Measurements from ENCODE around the gene MAP7D1. TPM values are rescaled to one million over a fixed set of nuclear protein-coding genes. Genes with fewer than 3 reads are reported as not detected.

MAP7D1 gene
- total RNA-seq, 1 experiment from 2014 or later = 212 TPM

- POLR2A ChIA-PET = no interaction called here
- no peak overlapping the region for H3K27ac ChIP-seq (ENCODE audit: low read length)
- TF ChIP-seq CTCF (IDR thresholded peaks at IDR 0.05) (no peak), REST (IDR thresholded peaks at IDR 0.05; ENCODE audit: insufficient read depth in 1 of 2, low read depth in 2 of 2, low read length in 1 of 2) (no peak), SIN3A (IDR thresholded peaks at IDR 0.05; ENCODE audit: borderline replicate concordance, insufficient read depth, low read depth, low read length) (no peak), POLR2AphosphoS5 (IDR thresholded peaks at IDR 0.05; ENCODE audit: low read depth, low read length) (no peak), TCF7L2 (IDR thresholded peaks at IDR 0.05; ENCODE audit: low read depth, low read length) (no peak)
These were observed 44.2 kb downstream of the MAP7D1 start for GRCh38 chr1:36199934-36200741.

GRCh38 chr1:36203027-36203553, 47.1 kb downstream of the MAP7D1 start:
- TF ChIP-seq REST (IDR thresholded peaks at IDR 0.05; ENCODE audit: insufficient read depth in 1 of 2, low read depth in 2 of 2, low read length in 1 of 2) = no peak
- TF ChIP-seq CTCF (IDR thresholded peaks at IDR 0.05) = no peak
- TF ChIP-seq POLR2AphosphoS5 (IDR thresholded peaks at IDR 0.05; ENCODE audit: low read depth, low read length) = no peak
- TF ChIP-seq SIN3A (IDR thresholded peaks at IDR 0.05; ENCODE audit: borderline replicate concordance, insufficient read depth, low read depth, low read length) = no peak
- ATAC-seq = no peak; the same call in 1 of the 2 replicates
- peaks cover 10% of the 10 kb centered on the region for H3K4me1 ChIP-seq (ENCODE audit: control insufficient read depth, insufficient read depth, low read length)

More at GRCh38 chr1:36199934-36200741, 44.2 kb downstream of the MAP7D1 start:
- no peak for DNase-seq (ENCODE audit: low read depth, low spot score)
- H3K36me3 ChIP-seq (ENCODE audit: control insufficient read depth, insufficient read depth, low read length) = no peaks in the 10 kb centered on the region
- ATAC-seq = 0 out of 2 replicates have a peak, but pooled peaks have one; percentile 18
- intact Hi-C loops (cut with micrococcal nuclease; ENCODE audit: unreplicated experiment) (no loop called here), in situ Hi-C loops (cut with HindIII; ENCODE audit: low pct_unique_long_range_greater_than_20kb, low sequenced_read_pairs) (no loop called here)
- H3K4me1 ChIP-seq (ENCODE audit: control insufficient read depth, insufficient read depth, low read length) = peaks cover 6% of the 10 kb centered on the region
- CTCF ChIA-PET = no interaction called here
- H3K9me3 ChIP-seq (ENCODE audit: control insufficient read depth, insufficient read depth, low read depth, low read length) = no peaks in the 10 kb centered on the region
- no peaks in the 10 kb centered on the region for H3K27me3 ChIP-seq (ENCODE audit: control insufficient read depth, insufficient read depth, low read length)
- H3K4me3 ChIP-seq (ENCODE audit: low read depth in 2 of 2, low read length in 2 of 2) = no peak overlapping the region
- no TSS peak for BruUV-seq (replicated peaks)

More at GRCh38 chr1:36203027-36203553, 47.1 kb downstream of the MAP7D1 start:
- Histone ChIP-seq H3K9me3 (ENCODE audit: control insufficient read depth, insufficient read depth, low read depth, low read length) (no peaks in the 10 kb centered on the region), H3K27ac (ENCODE audit: low read length) (peak overlapping the region; percentile 60), H3K4me3 (ENCODE audit: low read depth in 2 of 2, low read length in 2 of 2) (no peak overlapping the region), H3K27me3 (ENCODE audit: control insufficient read depth, insufficient read depth, low read length) (no peaks in the 10 kb centered on the region), H3K36me3 (ENCODE audit: control insufficient read depth, insufficient read depth, low read length) (no peaks in the 10 kb centered on the region)
- intact Hi-C loops (cut with micrococcal nuclease; ENCODE audit: unreplicated experiment) = no loop called here
- in situ Hi-C loops (cut with HindIII; ENCODE audit: low pct_unique_long_range_greater_than_20kb, low sequenced_read_pairs) = no loop called here
- CTCF ChIA-PET = no interaction called here
- DNase-seq (ENCODE audit: low read depth, low spot score) = no peak
- POLR2A ChIA-PET = no interaction called here
- BruUV-seq (replicated peaks) = no TSS peak
